HepG2 (cell line): Measurements from ENCODE around the gene RNPEPL1. TPM values are rescaled to one million over a fixed set of nuclear protein-coding genes. Genes with fewer than 3 reads are reported as not detected.

Source experiments
- ARNT2 ChIP-seq: sonication (generic); formaldehyde crosslinking; IDR thresholded peaks from 2 replicates; pipeline ENCODE4 v1.8.0; 2022; ENCODE audit warnings: mild to moderate bottlenecking, low read depth, missing genetic modification reagents, moderate library complexity
- CBX5 ChIP-seq: sonication (generic); formaldehyde crosslinking; IDR thresholded peaks from 2 replicates; pipeline ENCODE4 v1.4.0; 2020; ENCODE audit warnings: missing genetic modification reagents, borderline replicate concordance
- HNF4A ChIP-seq: sonication (generic); formaldehyde crosslinking; IDR thresholded peaks from 2 replicates; pipeline ENCODE4 v1.4.0; 2020; ENCODE audit warnings: missing genetic modification reagents
- ISL2 ChIP-seq: sonication (generic); formaldehyde crosslinking; IDR thresholded peaks from 2 replicates; pipeline ENCODE4 v1.5.0; 2020; ENCODE audit warnings: missing genetic modification reagents
- JUND ChIP-seq: sonication (generic); formaldehyde crosslinking; IDR thresholded peaks from 2 replicates; pipeline ENCODE4 v1.8.0; 2022; ENCODE audit warnings: mild to moderate bottlenecking, missing genetic modification reagents
- RXRB ChIP-seq: IDR thresholded peaks from 2 replicates; pipeline ENCODE4 v1.6.1; 2016; ENCODE audit warnings: borderline replicate concordance, missing genetic modification reagents, missing compliant biosample characterization
- TCF12 ChIP-seq, 2 experiments: fragments of 450-650 bp in 1 of 2; sonication (generic) in 1 of 2; formaldehyde crosslinking in 1 of 2; IDR thresholded peaks; 2 replicates each; pipeline versions ENCODE4 v1.6.1 to v1.8.0; 2017 to 2022; ENCODE audit warnings: antibody characterized with exemption in 1 of 2, mild to moderate bottlenecking in 1 of 2, missing genetic modification reagents in 1 of 2, moderate library complexity in 1 of 2
- YY1 ChIP-seq: IDR thresholded peaks from 2 replicates; pipeline ENCODE4 v1.6.1; 2011; ENCODE audit warnings: low read length, low read depth, moderate library complexity, mild to moderate bottlenecking; ENCODE audit not compliant: insufficient read depth, insufficient replicate concordance
- ZKSCAN5 ChIP-seq: sonication (generic); formaldehyde crosslinking; IDR thresholded peaks from 2 replicates; pipeline ENCODE4 v1.5.1; 2020; ENCODE audit warnings: mild to moderate bottlenecking, missing genetic modification reagents
- ZNF138 ChIP-seq: sonication (generic); formaldehyde crosslinking; IDR thresholded peaks from 2 replicates; pipeline ENCODE4 v1.5.0; 2020; ENCODE audit warnings: mild to moderate bottlenecking, low read depth, missing genetic modification reagents
- ZNF160 ChIP-seq: sonication (generic); formaldehyde crosslinking; IDR thresholded peaks from 2 replicates; pipeline ENCODE4 v1.8.0; 2022; ENCODE audit warnings: mild to moderate bottlenecking, inconsistent platforms, missing genetic modification reagents
- ZNF251 ChIP-seq: sonication (generic); formaldehyde crosslinking; IDR thresholded peaks from 2 replicates; pipeline ENCODE4 v1.9.0; 2021; ENCODE audit warnings: mild to moderate bottlenecking, missing genetic modification reagents
- ZNF546 ChIP-seq: sonication (generic); formaldehyde crosslinking; conservative IDR thresholded peaks from 2 replicates; pipeline ENCODE4 v1.8.1; 2023; ENCODE audit warnings: mild to moderate bottlenecking, missing genetic modification reagents
- ZNF547 ChIP-seq: sonication (generic); formaldehyde crosslinking; IDR thresholded peaks from 2 replicates; pipeline ENCODE4 v1.5.1; 2020; ENCODE audit warnings: mild to moderate bottlenecking, missing genetic modification reagents
- ZNF552 ChIP-seq: sonication (generic); formaldehyde crosslinking; IDR thresholded peaks from 2 replicates; pipeline ENCODE4 v1.9.0; 2022; ENCODE audit warnings: missing genetic modification reagents, mild to moderate bottlenecking, borderline replicate concordance
- ZNF614 ChIP-seq: IDR thresholded peaks from 2 replicates; pipeline ENCODE4 v1.6.1; 2018; ENCODE audit warnings: missing biosample characterization, missing genetic modification reagents, inconsistent platforms, borderline replicate concordance
- ZNF749 ChIP-seq: sonication (generic); formaldehyde crosslinking; IDR thresholded peaks from 2 replicates; pipeline ENCODE4 v1.8.0; 2022; ENCODE audit warnings: mild to moderate bottlenecking, missing genetic modification reagents, moderate library complexity, borderline replicate concordance
- polyA plus RNA-seq, 8 experiments: library from polyadenylated mRNA; depleted of rRNA in 3 of 8; stranded (reverse) in 7 of 8; unstranded in 1 of 8; fragments of >200 nt; fragmentation: Illumina TruSeq in 4 of 8; extraction: Trizol in 4 of 8; gene quantifications; 2 replicates each; pipeline versions ENCODE4 v1.2.1 to v1.2.3, GENCODE V29; 2011 to 2016; ENCODE audit warnings: low read depth in 4 of 8, missing spikeins in 1 of 8, mixed read lengths in 1 of 8; ENCODE audit not compliant: insufficient read depth in 1 of 8
- total RNA-seq, 5 experiments: library from RNA; depleted of rRNA; stranded (reverse); fragments of >200 nt; fragmentation: Illumina TruSeq; extraction: Trizol; gene quantifications; 2 replicates each; pipeline ENCODE4 v1.2.3, GENCODE V29; 2016; ENCODE audit warnings: low read depth in 1 of 5
- TF ChIP-seq, protein P1 (sequence below): sonication (generic); formaldehyde crosslinking; IDR thresholded peaks from 2 replicates; pipeline ENCODE4 v1.8.0; 2022; ENCODE audit warnings: mild to moderate bottlenecking, missing genetic modification reagents, moderate library complexity
- TF ChIP-seq, protein P2 (sequence below): sonication (generic); formaldehyde crosslinking; IDR thresholded peaks from 2 replicates; pipeline ENCODE4 v1.8.0; 2022; ENCODE audit warnings: missing genetic modification reagents, mild to moderate bottlenecking, borderline replicate concordance
- TF ChIP-seq, protein P3 (sequence below): sonication (generic); formaldehyde crosslinking; IDR thresholded peaks from 2 replicates; pipeline ENCODE4 v1.4.0; 2020; ENCODE audit warnings: mild to moderate bottlenecking, missing genetic modification reagents
- TF ChIP-seq, protein P4 (sequence below): sonication (generic); formaldehyde crosslinking; IDR thresholded peaks from 2 replicates; pipeline ENCODE4; 2020; ENCODE audit warnings: missing genetic modification reagents, mild to moderate bottlenecking, borderline replicate concordance

Gene RNPEPL1
- total and polyA plus RNA-seq, 2 of the 13 experiments (the other 11 are each of a cell fraction or from before 2014, with no cell fraction given) = 13.0 to 18.0 TPM

DNA sequence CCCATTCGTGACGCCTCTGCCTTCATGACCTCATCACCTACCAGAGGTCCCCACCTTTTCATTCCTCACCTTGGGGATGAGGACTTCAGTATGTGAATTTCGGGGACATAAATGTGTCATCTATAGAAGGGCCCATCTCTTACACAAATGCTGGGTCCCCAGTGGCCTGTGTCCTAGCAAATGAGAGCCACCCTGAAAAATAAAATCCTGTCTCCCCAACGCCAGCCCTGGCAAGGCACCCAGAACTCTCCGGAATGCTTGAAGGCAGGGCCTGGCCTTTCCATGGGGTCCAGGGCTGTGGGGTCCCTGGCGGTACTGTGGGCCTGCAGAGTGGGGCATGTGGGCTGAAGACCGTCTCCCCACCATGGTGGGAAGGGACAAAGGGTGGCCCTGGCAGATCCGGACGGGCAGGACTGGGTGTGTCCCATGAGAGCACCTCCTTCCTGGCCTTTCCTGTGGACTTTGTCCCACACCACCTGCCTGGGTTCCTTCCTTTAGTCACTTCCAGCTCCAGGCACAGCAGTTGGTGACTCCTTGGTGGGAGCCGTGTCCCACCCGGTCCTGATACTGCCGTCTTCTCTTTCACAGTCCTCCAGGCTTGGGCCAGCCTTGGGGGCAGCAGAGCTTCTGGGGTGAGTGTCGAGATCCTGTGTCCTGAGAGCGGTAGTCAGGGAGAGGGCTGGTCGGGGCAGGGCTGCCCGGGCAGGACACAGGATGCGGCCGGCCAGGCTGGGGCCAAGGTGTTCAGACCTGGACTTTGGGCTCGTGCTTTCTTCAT lies 36.8 kb downstream of the RNPEPL1 start (continued):
- TF ChIP-seq, protein P1, sequence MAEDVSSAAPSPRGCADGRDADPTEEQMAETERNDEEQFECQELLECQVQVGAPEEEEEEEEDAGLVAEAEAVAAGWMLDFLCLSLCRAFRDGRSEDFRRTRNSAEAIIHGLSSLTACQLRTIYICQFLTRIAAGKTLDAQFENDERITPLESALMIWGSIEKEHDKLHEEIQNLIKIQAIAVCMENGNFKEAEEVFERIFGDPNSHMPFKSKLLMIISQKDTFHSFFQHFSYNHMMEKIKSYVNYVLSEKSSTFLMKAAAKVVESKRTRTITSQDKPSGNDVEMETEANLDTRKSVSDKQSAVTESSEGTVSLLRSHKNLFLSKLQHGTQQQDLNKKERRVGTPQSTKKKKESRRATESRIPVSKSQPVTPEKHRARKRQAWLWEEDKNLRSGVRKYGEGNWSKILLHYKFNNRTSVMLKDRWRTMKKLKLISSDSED (CRISPR knock-in tag) = 0 out of 2 replicates have a peak, but pooled peaks have one; percentile 8
- peak; percentile 44; the same call in 1 of the 2 replicates for TF ChIP-seq ZNF138 (CRISPR knock-in tag)
- peak; percentile 96 for TF ChIP-seq HNF4A (CRISPR knock-in tag)
- peak; percentile 39; the same call in 1 of the 2 replicates for TF ChIP-seq JUND (CRISPR knock-in tag)
- TF ChIP-seq ZNF552 (CRISPR knock-in tag) = peak; percentile 73; the same call in 1 of the 2 replicates
- TF ChIP-seq ZKSCAN5 (CRISPR knock-in tag) = no peak
- peak; percentile 31; the same call in 1 of the 2 replicates for TF ChIP-seq ZNF614 (CRISPR knock-in tag)
- 0 out of 2 replicates have a peak, but pooled peaks have one; percentile 32 for TF ChIP-seq ZNF251
- 0 out of 2 replicates have a peak, but pooled peaks have one; percentile 57 for TF ChIP-seq ARNT2 (CRISPR knock-in tag)
- TF ChIP-seq TCF12 (IDR thresholded peaks at IDR 0.05) = no peak
- TF ChIP-seq TCF12 (CRISPR knock-in tag; IDR thresholded peaks at IDR 0.05) = 0 out of 2 replicates have a peak, but pooled peaks have one; percentile 7
- TF ChIP-seq, protein P2, sequence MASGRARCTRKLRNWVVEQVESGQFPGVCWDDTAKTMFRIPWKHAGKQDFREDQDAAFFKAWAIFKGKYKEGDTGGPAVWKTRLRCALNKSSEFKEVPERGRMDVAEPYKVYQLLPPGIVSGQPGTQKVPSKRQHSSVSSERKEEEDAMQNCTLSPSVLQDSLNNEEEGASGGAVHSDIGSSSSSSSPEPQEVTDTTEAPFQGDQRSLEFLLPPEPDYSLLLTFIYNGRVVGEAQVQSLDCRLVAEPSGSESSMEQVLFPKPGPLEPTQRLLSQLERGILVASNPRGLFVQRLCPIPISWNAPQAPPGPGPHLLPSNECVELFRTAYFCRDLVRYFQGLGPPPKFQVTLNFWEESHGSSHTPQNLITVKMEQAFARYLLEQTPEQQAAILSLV (CRISPR knock-in tag) = peak; percentile 81
- TF ChIP-seq ZNF547 (CRISPR knock-in tag) = 0 out of 2 replicates have a peak, but pooled peaks have one; percentile 47
- TF ChIP-seq, protein P3, sequence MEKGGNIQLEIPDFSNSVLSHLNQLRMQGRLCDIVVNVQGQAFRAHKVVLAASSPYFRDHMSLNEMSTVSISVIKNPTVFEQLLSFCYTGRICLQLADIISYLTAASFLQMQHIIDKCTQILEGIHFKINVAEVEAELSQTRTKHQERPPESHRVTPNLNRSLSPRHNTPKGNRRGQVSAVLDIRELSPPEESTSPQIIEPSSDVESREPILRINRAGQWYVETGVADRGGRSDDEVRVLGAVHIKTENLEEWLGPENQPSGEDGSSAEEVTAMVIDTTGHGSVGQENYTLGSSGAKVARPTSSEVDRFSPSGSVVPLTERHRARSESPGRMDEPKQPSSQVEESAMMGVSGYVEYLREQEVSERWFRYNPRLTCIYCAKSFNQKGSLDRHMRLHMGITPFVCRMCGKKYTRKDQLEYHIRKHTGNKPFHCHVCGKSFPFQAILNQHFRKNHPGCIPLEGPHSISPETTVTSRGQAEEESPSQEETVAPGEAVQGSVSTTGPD (CRISPR knock-in tag) = 0 out of 2 replicates have a peak, but pooled peaks have one; percentile 25
- TF ChIP-seq ISL2 = peak; percentile 40; the same call in 1 of the 2 replicates
- peak; percentile 48; the same call in 1 of the 2 replicates for TF ChIP-seq ZNF546 (CRISPR knock-in tag)
- TF ChIP-seq ZNF749 (CRISPR knock-in tag) = peak; percentile 49; the same call in 1 of the 2 replicates
- TF ChIP-seq CBX5 (CRISPR knock-in tag) = 0 out of 2 replicates have a peak, but pooled peaks have one; percentile 43
- TF ChIP-seq YY1 = peak; percentile 65
- TF ChIP-seq RXRB (CRISPR knock-in tag) = peak; percentile 51
- TF ChIP-seq, protein P4, sequence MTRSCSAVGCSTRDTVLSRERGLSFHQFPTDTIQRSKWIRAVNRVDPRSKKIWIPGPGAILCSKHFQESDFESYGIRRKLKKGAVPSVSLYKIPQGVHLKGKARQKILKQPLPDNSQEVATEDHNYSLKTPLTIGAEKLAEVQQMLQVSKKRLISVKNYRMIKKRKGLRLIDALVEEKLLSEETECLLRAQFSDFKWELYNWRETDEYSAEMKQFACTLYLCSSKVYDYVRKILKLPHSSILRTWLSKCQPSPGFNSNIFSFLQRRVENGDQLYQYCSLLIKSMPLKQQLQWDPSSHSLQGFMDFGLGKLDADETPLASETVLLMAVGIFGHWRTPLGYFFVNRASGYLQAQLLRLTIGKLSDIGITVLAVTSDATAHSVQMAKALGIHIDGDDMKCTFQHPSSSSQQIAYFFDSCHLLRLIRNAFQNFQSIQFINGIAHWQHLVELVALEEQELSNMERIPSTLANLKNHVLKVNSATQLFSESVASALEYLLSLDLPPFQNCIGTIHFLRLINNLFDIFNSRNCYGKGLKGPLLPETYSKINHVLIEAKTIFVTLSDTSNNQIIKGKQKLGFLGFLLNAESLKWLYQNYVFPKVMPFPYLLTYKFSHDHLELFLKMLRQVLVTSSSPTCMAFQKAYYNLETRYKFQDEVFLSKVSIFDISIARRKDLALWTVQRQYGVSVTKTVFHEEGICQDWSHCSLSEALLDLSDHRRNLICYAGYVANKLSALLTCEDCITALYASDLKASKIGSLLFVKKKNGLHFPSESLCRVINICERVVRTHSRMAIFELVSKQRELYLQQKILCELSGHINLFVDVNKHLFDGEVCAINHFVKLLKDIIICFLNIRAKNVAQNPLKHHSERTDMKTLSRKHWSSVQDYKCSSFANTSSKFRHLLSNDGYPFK (CRISPR knock-in tag) = peak; percentile 42; the same call in 1 of the 2 replicates
- 0 out of 2 replicates have a peak, but pooled peaks have one; percentile 55 for TF ChIP-seq ZNF160 (CRISPR knock-in tag)
